Right lobe of liver (tissue), 6 donors: ENCODE measurements around the gene PTPRN2. TPM values are rescaled to one million over a fixed set of nuclear protein-coding genes. Genes with fewer than 3 reads are reported as not detected.

ENCODE experiments used
- ATAC-seq, 4 donors: fragments of 200-7000 bp; cut with Tn5 transposase; one replicate each; pipeline ENCODE4 v1.9.1; 2020; ENCODE audit warnings: mild to moderate bottlenecking in 4 of 4, moderate library complexity in 4 of 4
- DNase-seq, 3 donors: peaks; one replicate each; pipeline ENCODE4 v3.0.0-alpha.2; 2020
- H3K27ac ChIP-seq, 3 donors: fragments of 200-600 bp; one replicate each; pipeline ENCODE4 v1.8.0; 2022
- H3K27me3 ChIP-seq, 2 donors: fragments of 200-600 bp; one replicate each; pipeline ENCODE4 v1.8.0; 2022
- H3K36me3 ChIP-seq, 4 donors: fragments of 200-600 bp; sonication (generic) in 1 of 4; one replicate each; pipeline versions ENCODE4 v1.5.1 to v1.8.0; 2017 to 2022; ENCODE audit warnings: control low read depth in 1 of 4
- H3K4me1 ChIP-seq, 4 donors: fragments of 200-600 bp; sonication (generic) in 1 of 4; one replicate each; pipeline versions ENCODE4 v1.5.1 to v1.8.0; 2017 to 2022; ENCODE audit warnings: control low read depth in 1 of 4
- H3K4me3 ChIP-seq, 3 donors: fragments of 200-600 bp; one replicate each; pipeline ENCODE4 v1.8.0; 2022
- H3K9me3 ChIP-seq, 4 donors: fragments of 200-600 bp; sonication (generic) in 1 of 4; one replicate each; pipeline versions ENCODE4 v1.5.1 to v1.8.0; 2017 to 2022; ENCODE audit warnings: control low read depth in 1 of 4
- CTCF ChIP-seq, 4 donors: fragments of 200-600 bp in 3 of 4; fragments of 450-650 bp in 1 of 4; IDR thresholded peaks; one replicate each; pipeline versions ENCODE4 v1.5.1 to v1.8.0; 2016 to 2022; ENCODE audit warnings: antibody characterized with exemption in 4 of 4, mild to moderate bottlenecking in 2 of 4
- POLR2A ChIP-seq: fragments of 450-650 bp; IDR thresholded peaks from one replicate; pipeline ENCODE4 v1.6.1; 2017; ENCODE audit warnings: antibody characterized with exemption, mild to moderate bottlenecking
- WGBS: methylation state at CpG from one replicate; pipeline ENCODE4 v1.1.6; 2018; ENCODE audit warnings: low coverage, low lambda C conversion rate; ENCODE audit not compliant: insufficient coverage; ENCODE audit errors: missing lambda C conversion rate; 5-methylcytosine and 5-hydroxymethylcytosine counted together
- intact Hi-C, 2 donors: fragments of 100-400 bp; cut with DNase I; formaldehyde crosslinking; loops; one replicate each; pipeline versions ENCODE4 v1.11.2 to v1.14.1; 2022
- total RNA-seq, 6 experiments: library from RNA; depleted of rRNA in 2 of 6; stranded (reverse); fragments of >200 nt in 2 of 6; fragmentation: NEBNext Ultra II Directional in 3 of 6; extraction: Animal tissue kit (Norgen Biotek cat#: 25700) in 3 of 6; gene quantifications; one replicate each; pipeline versions ENCODE4 v1.1.0 to v1.2.4, GENCODE V29; 2016 to 2023
- donor health status: DM: no; HTN: yes; CAD: no.
- donor health status: DM: no; HTN: no; CAD: no.
- donor health status: DM: no; HTN: no; CAD: no.
- donor health status: DM: no; HTN: yes; CAD: no.
- donor health status: DM: no; HTN: yes; CAD: no.

PTPRN2 gene
- total RNA-seq, 6 experiments from 2014 or later, result 0.15 to 0.87 (median 0.67) TPM

GRCh38 chr7:157690833-157691585 lies 896.6 kb downstream of the PTPRN2 start:
- 4% methylated on average over 36 of the region's 72 CpGs for WGBS
- Histone ChIP-seq H3K4me1 (no peaks in the 10 kb centered on the region), H3K36me3 (no peaks in the 10 kb centered on the region), H3K4me3 (peak overlapping the region in 1 of 3 donors; percentile 16), H3K9me3 (no peaks in the 10 kb centered on the region), H3K27ac (no peak overlapping the region), H3K27me3 (peaks cover 9 to 25% of the 10 kb centered on the region in 2 donors)
- DNase-seq, result peak in 1 of 3 donors; percentile 44
- TF ChIP-seq POLR2A, result no peak
- intact Hi-C loops, result no loop called here
- ATAC-seq, result peak; percentile 57 to 73 (median 68)

- Histone ChIP-seq H3K36me3 (no peaks in the 10 kb centered on the region), H3K27me3 (peaks cover 9 to 25% of the 10 kb centered on the region in 2 donors), H3K9me3 (no peaks in the 10 kb centered on the region), H3K4me1 (no peaks in the 10 kb centered on the region), H3K4me3 (peak overlapping the region in 2 of 3 donors; percentile 16 to 29), H3K27ac (no peak overlapping the region)
- 1% methylated on average over 16 of the region's 70 CpGs for WGBS
- intact Hi-C loops, result no loop called here
- peak in 1 of 3 donors; percentile 36 for DNase-seq
- no peak for ATAC-seq
- TF ChIP-seq CTCF (IDR thresholded peaks at IDR 0.05), result no peak
- no peak for TF ChIP-seq POLR2A
Observed at GRCh38 chr7:157690058-157690832, 897.4 kb downstream of the PTPRN2 start.

GRCh38 chr7:157689269-157690057 lies 898.2 kb downstream of the PTPRN2 start:
- H3K36me3 ChIP-seq, result no peaks in the 10 kb centered on the region
- H3K27ac ChIP-seq, result no peak overlapping the region
- H3K9me3 ChIP-seq, result no peaks in the 10 kb centered on the region
- H3K27me3 ChIP-seq, result peaks cover 9 to 25% of the 10 kb centered on the region in 2 donors
- TF ChIP-seq CTCF (IDR thresholded peaks at IDR 0.05) (no peak), POLR2A (no peak)
- intact Hi-C loops, result no loop called here
- 0% methylated on average over 4 of the region's 59 CpGs for WGBS
- ATAC-seq (no peak), DNase-seq (no peak)
- no peak overlapping the region for H3K4me3 ChIP-seq
- H3K4me1 ChIP-seq, result no peaks in the 10 kb centered on the region

- intact Hi-C loops, result no loop called here
- 13% methylated on average over 19 of the region's 64 CpGs for WGBS
- DNase-seq (no peak), ATAC-seq (no peak)
- H3K27me3 ChIP-seq, result peaks cover 9 to 25% of the 10 kb centered on the region in 2 donors
- H3K9me3 ChIP-seq, result no peaks in the 10 kb centered on the region
- H3K4me1 ChIP-seq, result no peaks in the 10 kb centered on the region
- H3K4me3 ChIP-seq, result no peak overlapping the region
- H3K36me3 ChIP-seq, result no peaks in the 10 kb centered on the region
- no peak for TF ChIP-seq CTCF (IDR thresholded peaks at IDR 0.05)
- no peak for TF ChIP-seq POLR2A
- H3K27ac ChIP-seq, result no peak overlapping the region
Observed at GRCh38 chr7:157688533-157689268, 898.9 kb downstream of the PTPRN2 start.
